HepG2 (cell line): ENCODE results near the gene ING5. TPM values are rescaled to one million over a fixed set of nuclear protein-coding genes. Genes with fewer than 3 reads are reported as not detected.

Experiments
- AGO1 ChIP-seq: fragments of 200-400 bp; formaldehyde crosslinking; IDR thresholded peaks from 2 replicates; pipeline ENCODE4 v1.6.1; 2017; ENCODE audit warnings: mild to moderate bottlenecking, low read depth, low read length, moderate library complexity; ENCODE audit not compliant: poor library complexity, severe bottlenecking
- ATRX ChIP-seq: sonication (generic); formaldehyde crosslinking; IDR thresholded peaks from 2 replicates; pipeline ENCODE4 v1.4.0; 2020; ENCODE audit warnings: missing genetic modification reagents, borderline replicate concordance
- E2F5 ChIP-seq: sonication (generic); formaldehyde crosslinking; conservative IDR thresholded peaks from 2 replicates; pipeline ENCODE4 v1.4.0; 2020; ENCODE audit warnings: missing genetic modification reagents
- EEA1 ChIP-seq: sonication (generic); formaldehyde crosslinking; IDR thresholded peaks from 2 replicates; pipeline ENCODE4 v1.5.1; 2020; ENCODE audit warnings: mild to moderate bottlenecking, missing genetic modification reagents, borderline replicate concordance
- IRF9 ChIP-seq: sonication (generic); formaldehyde crosslinking; IDR thresholded peaks from 2 replicates; pipeline ENCODE4 v1.8.0; 2022; ENCODE audit warnings: missing genetic modification reagents, mild to moderate bottlenecking, borderline replicate concordance
- JUND ChIP-seq: sonication (generic); formaldehyde crosslinking; IDR thresholded peaks from 2 replicates; pipeline ENCODE4 v1.8.0; 2022; ENCODE audit warnings: mild to moderate bottlenecking, missing genetic modification reagents
- KDM4B ChIP-seq: sonication (generic); formaldehyde crosslinking; IDR thresholded peaks from 2 replicates; pipeline ENCODE4 v1.4.0; 2020; ENCODE audit warnings: missing genetic modification reagents
- KLF9 ChIP-seq: IDR thresholded peaks from 2 replicates; pipeline ENCODE4 v1.6.1; 2016; ENCODE audit warnings: low read depth
- MTF2 ChIP-seq: sonication (generic); formaldehyde crosslinking; IDR thresholded peaks from 2 replicates; pipeline ENCODE4 v1.5.0; 2020; ENCODE audit warnings: missing genetic modification reagents, borderline replicate concordance
- MYNN ChIP-seq: sonication (generic); formaldehyde crosslinking; IDR thresholded peaks from 2 replicates; pipeline ENCODE4 v1.4.0; 2020; ENCODE audit warnings: mild to moderate bottlenecking, low read depth, missing genetic modification reagents
- NCOA1 ChIP-seq: sonication (generic); formaldehyde crosslinking; IDR thresholded peaks from 2 replicates; pipeline ENCODE4 v1.9.0; 2021; ENCODE audit warnings: missing genetic modification reagents
- NFIC ChIP-seq: IDR thresholded peaks from 2 replicates; pipeline ENCODE4 v1.6.1; 2012; ENCODE audit warnings: mild to moderate bottlenecking, low read length, inconsistent platforms
- RARG ChIP-seq: sonication (generic); formaldehyde crosslinking; IDR thresholded peaks from 2 replicates; pipeline ENCODE4 v1.4.0; 2020; ENCODE audit warnings: low read depth, mild to moderate bottlenecking, missing genetic modification reagents
- RXRB ChIP-seq: IDR thresholded peaks from 2 replicates; pipeline ENCODE4 v1.6.1; 2016; ENCODE audit warnings: borderline replicate concordance, missing genetic modification reagents, missing compliant biosample characterization
- SALL1 ChIP-seq: sonication (generic); formaldehyde crosslinking; IDR thresholded peaks from 2 replicates; pipeline ENCODE4 v1.8.0; 2022; ENCODE audit warnings: mild to moderate bottlenecking, missing genetic modification reagents
- SAP130 ChIP-seq: IDR thresholded peaks from 2 replicates; pipeline ENCODE4 v1.6.1; 2016; ENCODE audit warnings: low read depth
- YEATS4 ChIP-seq: sonication (generic); formaldehyde crosslinking; IDR thresholded peaks from 2 replicates; pipeline ENCODE4 v1.4.0; 2020; ENCODE audit warnings: missing genetic modification reagents, borderline replicate concordance
- ZBTB20 ChIP-seq: sonication (generic); formaldehyde crosslinking; IDR thresholded peaks from 2 replicates; pipeline ENCODE4 v1.8.1; 2023; ENCODE audit warnings: missing genetic modification reagents, low read depth, mild to moderate bottlenecking, borderline replicate concordance
- ZFP37 ChIP-seq: sonication (generic); formaldehyde crosslinking; IDR thresholded peaks from 2 replicates; pipeline ENCODE4 v1.4.0; 2020; ENCODE audit warnings: missing genetic modification reagents, borderline replicate concordance
- ZNF124 ChIP-seq: sonication (generic); formaldehyde crosslinking; IDR thresholded peaks from 2 replicates; pipeline ENCODE4 v1.4.0; 2020; ENCODE audit warnings: missing genetic modification reagents
- ZNF280B ChIP-seq: sonication (generic); formaldehyde crosslinking; IDR thresholded peaks from 2 replicates; pipeline ENCODE4 v1.5.0; 2020; ENCODE audit warnings: missing genetic modification reagents, mild to moderate bottlenecking, borderline replicate concordance
- ZNF430 ChIP-seq: sonication (generic); formaldehyde crosslinking; IDR thresholded peaks from 2 replicates; pipeline ENCODE4 v1.9.0; 2021; ENCODE audit warnings: mild to moderate bottlenecking, missing genetic modification reagents
- ZNF570 ChIP-seq: sonication (generic); formaldehyde crosslinking; IDR thresholded peaks from 2 replicates; pipeline ENCODE4 v1.4.0; 2020; ENCODE audit warnings: mild to moderate bottlenecking, missing genetic modification reagents, borderline replicate concordance
- ZNF614 ChIP-seq: IDR thresholded peaks from 2 replicates; pipeline ENCODE4 v1.6.1; 2018; ENCODE audit warnings: missing biosample characterization, missing genetic modification reagents, inconsistent platforms, borderline replicate concordance
- ZNF747 ChIP-seq: sonication (generic); formaldehyde crosslinking; IDR thresholded peaks from 2 replicates; pipeline ENCODE4 v1.8.1; 2023; ENCODE audit warnings: missing genetic modification reagents, mild to moderate bottlenecking, borderline replicate concordance
- ZNF777 ChIP-seq: sonication (generic); formaldehyde crosslinking; IDR thresholded peaks from 2 replicates; pipeline ENCODE4 v1.4.0; 2020; ENCODE audit warnings: missing genetic modification reagents
- ZNF790 ChIP-seq: sonication (generic); formaldehyde crosslinking; IDR thresholded peaks from 2 replicates; pipeline ENCODE4 v1.8.0; 2022; ENCODE audit warnings: missing genetic modification reagents, mild to moderate bottlenecking, borderline replicate concordance
- ZSCAN25 ChIP-seq: sonication (generic); formaldehyde crosslinking; IDR thresholded peaks from 2 replicates; pipeline ENCODE4 v1.8.0; 2022; ENCODE audit warnings: mild to moderate bottlenecking, missing genetic modification reagents
- polyA plus RNA-seq, 8 experiments: library from polyadenylated mRNA; depleted of rRNA in 3 of 8; stranded (reverse) in 7 of 8; unstranded in 1 of 8; fragments of >200 nt; fragmentation: Illumina TruSeq in 4 of 8; extraction: Trizol in 4 of 8; gene quantifications; 2 replicates each; pipeline versions ENCODE4 v1.2.1 to v1.2.3, GENCODE V29; 2011 to 2016; ENCODE audit warnings: low read depth in 4 of 8, missing spikeins in 1 of 8, mixed read lengths in 1 of 8; ENCODE audit not compliant: insufficient read depth in 1 of 8
- total RNA-seq, 5 experiments: library from RNA; depleted of rRNA; stranded (reverse); fragments of >200 nt; fragmentation: Illumina TruSeq; extraction: Trizol; gene quantifications; 2 replicates each; pipeline ENCODE4 v1.2.3, GENCODE V29; 2016; ENCODE audit warnings: low read depth in 1 of 5

The ING5 gene
- total and polyA plus RNA-seq, 2 of the 13 experiments (the other 11 are each of a cell fraction or from before 2014, with no cell fraction given) = 61.9 to 71.9 TPM

DNA sequence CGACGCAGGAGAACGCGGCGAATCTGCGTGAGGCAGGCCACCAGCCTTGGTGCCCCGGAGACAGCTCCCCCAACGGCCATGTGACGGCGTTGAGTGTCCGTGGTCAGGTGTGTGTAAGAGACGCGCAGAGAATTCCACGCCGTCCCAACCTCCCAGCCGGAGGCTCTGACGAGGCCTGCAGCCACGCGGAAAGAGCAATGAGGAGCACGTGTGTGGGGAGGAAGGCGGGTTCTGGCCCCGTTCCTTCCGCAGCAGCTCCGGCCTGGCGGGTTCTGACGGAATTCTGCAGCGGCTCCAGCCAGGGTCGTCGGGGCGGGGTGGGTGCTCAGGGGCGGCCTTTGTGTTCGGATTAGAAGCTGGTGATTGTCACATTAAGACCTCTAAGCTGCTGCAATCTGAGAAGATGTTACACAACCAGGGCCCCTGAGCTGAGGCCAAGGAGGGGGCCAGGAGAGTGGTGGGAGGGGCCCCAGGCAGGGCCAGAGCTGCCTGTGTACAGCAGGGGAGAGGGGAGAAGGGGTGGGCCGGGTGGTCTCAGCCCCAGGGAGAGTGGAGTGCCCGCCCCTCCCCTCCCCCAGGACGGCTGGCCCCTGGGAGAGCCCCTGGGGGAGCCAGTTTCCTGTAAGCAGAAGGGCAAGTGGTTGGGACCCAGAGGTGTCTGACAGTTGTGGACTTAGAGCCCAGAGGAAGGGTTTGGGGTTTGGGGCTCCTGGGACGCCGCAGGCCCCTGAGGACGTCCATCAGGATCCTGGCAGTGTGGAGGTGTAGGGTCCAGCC lies 69.6 kb downstream of the ING5 start (continued):
- TF ChIP-seq ZNF614 (CRISPR knock-in tag) = peak; percentile 61; the same call in 1 of the 2 replicates
- 0 out of 2 replicates have a peak, but pooled peaks have one; percentile 7 for TF ChIP-seq ZFP37 (CRISPR knock-in tag)
- no peak for TF ChIP-seq ZNF124
- TF ChIP-seq JUND (CRISPR knock-in tag) = no peak
- TF ChIP-seq KLF9 (CRISPR knock-in tag) = no peak
- TF ChIP-seq ZBTB20 (CRISPR knock-in tag) = peak; percentile 73; the same call in 1 of the 2 replicates
- no peak; the same call in 1 of the 2 replicates for TF ChIP-seq MTF2 (CRISPR knock-in tag)
- peak; percentile 74; the same call in 1 of the 2 replicates for TF ChIP-seq E2F5 (CRISPR knock-in tag)
- 0 out of 2 replicates have a peak, but pooled peaks have one; percentile 31 for TF ChIP-seq MYNN
- TF ChIP-seq ZSCAN25 (CRISPR knock-in tag) = peak; percentile 98
- TF ChIP-seq RXRB (CRISPR knock-in tag) = no peak
- no peak for TF ChIP-seq ZNF747
- peak; percentile 77; the same call in 1 of the 2 replicates for TF ChIP-seq ZNF790 (CRISPR knock-in tag)
- peak; percentile 77; the same call in 1 of the 2 replicates for TF ChIP-seq KDM4B (CRISPR knock-in tag)
- TF ChIP-seq ZNF280B (CRISPR knock-in tag) = peak; percentile 82; the same call in 1 of the 2 replicates
- TF ChIP-seq ZNF570 = no peak
- TF ChIP-seq ATRX = no peak
- peak; percentile 52 for TF ChIP-seq ZNF777 (CRISPR knock-in tag)
- peak; percentile 11; the same call in 1 of the 2 replicates for TF ChIP-seq NCOA1 (CRISPR knock-in tag)
- TF ChIP-seq ZNF430 (CRISPR knock-in tag) = peak; percentile 98
- TF ChIP-seq YEATS4 (CRISPR knock-in tag) = peak; percentile 61; the same call in 1 of the 2 replicates
- TF ChIP-seq EEA1 (CRISPR knock-in tag) = peak; percentile 48; the same call in 1 of the 2 replicates
- TF ChIP-seq NFIC = no peak
- TF ChIP-seq SAP130 (CRISPR knock-in tag) = peak; percentile 64
- no peak; the same call in 1 of the 2 replicates for TF ChIP-seq RARG (CRISPR knock-in tag)
- TF ChIP-seq AGO1 = peak; percentile 77
- TF ChIP-seq SALL1 (CRISPR knock-in tag) = peak; percentile 87
- TF ChIP-seq IRF9 (CRISPR knock-in tag) = 0 out of 2 replicates have a peak, but pooled peaks have one; percentile 50
